GM15510 (cell line): ENCODE results near the gene LCE1E.

ENCODE experiments used
- POLR2A ChIP-seq: IDR thresholded peaks from 3 replicates; pipeline ENCODE4 v1.6.1; 2011; ENCODE audit warnings: borderline replicate concordance; ENCODE audit not compliant: insufficient read length; ENCODE audit errors: extremely low read depth

Gene LCE1E

GRCh38 chr1:152836870-152837269 lies 50.8 kb downstream of the LCE1E start:
- no peak for TF ChIP-seq POLR2A
